ENCODE data around the gene WDR7. TPM values are rescaled to one million over a fixed set of nuclear protein-coding genes. Genes with fewer than 3 reads are reported as not detected.

The WDR7 gene
- total and polyA plus RNA-seq, 4 donors = 3.7 to 42.7 (median 19.0) TPM

- peaks cover 0 to 2% (median 0%) of the 10 kb centered on the region in 4 donors for H3K36me3 ChIP-seq (ENCODE audit: control insufficient read depth in 4 of 4, insufficient read depth in 4 of 4, low read length in 4 of 4)
- 79 to 81% methylated on average over 9 of the region's 9 CpGs for WGBS, 2 donors
- DNase-seq (peak in 1 of 3 donors; percentile 6), ATAC-seq (ENCODE audit: insufficient read depth, low FRiP score) (no peak)
- peaks cover 0 to 2% (median 0%) of the 10 kb centered on the region in 5 donors for H3K4me1 ChIP-seq (ENCODE audit: control insufficient read depth in 5 of 5, insufficient read depth in 5 of 5, low read length in 5 of 5)
- H3K27me3 ChIP-seq (ENCODE audit: control insufficient read depth in 3 of 3, insufficient read depth in 3 of 3, low read length in 2 of 3) = no peaks in the 10 kb centered on the region
- H3K4me3 ChIP-seq = no peak overlapping the region
- H3K27ac ChIP-seq (ENCODE audit: low read depth in 1 of 2, low read length in 1 of 2) = no peak overlapping the region
- TF ChIP-seq CTCF (IDR thresholded peaks at IDR 0.05; ENCODE audit: control extremely low read depth, extremely low read depth) = no peak
- H3K9me3 ChIP-seq (ENCODE audit: control insufficient read depth in 4 of 4, insufficient read depth in 3 of 4, low read length in 3 of 4) = peaks cover 0 to 2% (median 0%) of the 10 kb centered on the region in 4 donors
- no peak overlapping the region for H3K9ac ChIP-seq (ENCODE audit: insufficient read depth in 1 of 2, low read length in 2 of 2)
Measured at GRCh38 chr18:56831988-56832387, 180.8 kb downstream of the WDR7 start.

- TF ChIP-seq CTCF (IDR thresholded peaks at IDR 0.05; ENCODE audit: control extremely low read depth, extremely low read depth) = no peak
- no peak overlapping the region for H3K27ac ChIP-seq (ENCODE audit: low read depth in 1 of 2, low read length in 1 of 2)
- H3K27me3 ChIP-seq (ENCODE audit: control insufficient read depth in 3 of 3, insufficient read depth in 3 of 3, low read length in 2 of 3) = no peaks in the 10 kb centered on the region
- H3K9me3 ChIP-seq (ENCODE audit: control insufficient read depth in 4 of 4, insufficient read depth in 3 of 4, low read length in 3 of 4) = peaks cover 0 to 2% (median 0%) of the 10 kb centered on the region in 4 donors
- no peak for DNase-seq
- peaks cover 0 to 2% (median 0%) of the 10 kb centered on the region in 4 donors for H3K36me3 ChIP-seq (ENCODE audit: control insufficient read depth in 4 of 4, insufficient read depth in 4 of 4, low read length in 4 of 4)
- H3K9ac ChIP-seq (ENCODE audit: insufficient read depth in 1 of 2, low read length in 2 of 2) = no peak overlapping the region
- H3K4me1 ChIP-seq (ENCODE audit: control insufficient read depth in 5 of 5, insufficient read depth in 5 of 5, low read length in 5 of 5) = peaks cover 0 to 2% (median 0%) of the 10 kb centered on the region in 5 donors
- WGBS, 2 donors = 52 to 93% methylated on average over 1 of the region's 1 CpG
- no peak overlapping the region for H3K4me3 ChIP-seq
- ATAC-seq (ENCODE audit: insufficient read depth, low FRiP score) = no peak
Measured at GRCh38 chr18:56835331-56835730, 184.2 kb downstream of the WDR7 start.

GRCh38 chr18:56836173-56836572 is 185.0 kb downstream of the WDR7 start:
- DNase-seq (no peak), ATAC-seq (ENCODE audit: insufficient read depth, low FRiP score) (no peak)
- peaks cover 0 to 2% (median 0%) of the 10 kb centered on the region in 4 donors for H3K9me3 ChIP-seq (ENCODE audit: control insufficient read depth in 4 of 4, insufficient read depth in 3 of 4, low read length in 3 of 4)
- peaks cover 0 to 2% (median 0%) of the 10 kb centered on the region in 4 donors for H3K36me3 ChIP-seq (ENCODE audit: control insufficient read depth in 4 of 4, insufficient read depth in 4 of 4, low read length in 4 of 4)
- 90 to 92% methylated on average over 7 of the region's 7 CpGs for WGBS, 2 donors
- H3K4me3 ChIP-seq = no peak overlapping the region
- no peaks in the 10 kb centered on the region for H3K27me3 ChIP-seq (ENCODE audit: control insufficient read depth in 3 of 3, insufficient read depth in 3 of 3, low read length in 2 of 3)
- peaks cover 0 to 2% (median 0%) of the 10 kb centered on the region in 5 donors for H3K4me1 ChIP-seq (ENCODE audit: control insufficient read depth in 5 of 5, insufficient read depth in 5 of 5, low read length in 5 of 5)
- H3K9ac ChIP-seq (ENCODE audit: insufficient read depth in 1 of 2, low read length in 2 of 2) = no peak overlapping the region
- no peak for TF ChIP-seq CTCF (IDR thresholded peaks at IDR 0.05; ENCODE audit: control extremely low read depth, extremely low read depth)
- no peak overlapping the region for H3K27ac ChIP-seq (ENCODE audit: low read depth in 1 of 2, low read length in 1 of 2)

- 98 to 100% methylated on average over 1 of the region's 1 CpG for WGBS, 2 donors
- no peaks in the 10 kb centered on the region for H3K27me3 ChIP-seq (ENCODE audit: control insufficient read depth in 3 of 3, insufficient read depth in 3 of 3, low read length in 2 of 3)
- no peaks in the 10 kb centered on the region for H3K4me1 ChIP-seq (ENCODE audit: control insufficient read depth in 5 of 5, insufficient read depth in 5 of 5, low read length in 5 of 5)
Measured at GRCh38 chr18:56841836-56842235, 190.7 kb downstream of the WDR7 start.

More at GRCh38 chr18:56841836-56842235, 190.7 kb downstream of the WDR7 start:
- ATAC-seq (ENCODE audit: insufficient read depth, low FRiP score) (no peak), DNase-seq (no peak)
- peaks cover 0 to 1% (median under 1%) of the 10 kb centered on the region in 4 donors for H3K9me3 ChIP-seq (ENCODE audit: control insufficient read depth in 4 of 4, insufficient read depth in 3 of 4, low read length in 3 of 4)
- no peak overlapping the region for H3K4me3 ChIP-seq
- no peak for TF ChIP-seq CTCF (IDR thresholded peaks at IDR 0.05; ENCODE audit: control extremely low read depth, extremely low read depth)
- H3K27ac ChIP-seq (ENCODE audit: low read depth in 1 of 2, low read length in 1 of 2) = no peak overlapping the region
- H3K9ac ChIP-seq (ENCODE audit: insufficient read depth in 1 of 2, low read length in 2 of 2) = no peak overlapping the region
- no peaks in the 10 kb centered on the region for H3K36me3 ChIP-seq (ENCODE audit: control insufficient read depth in 4 of 4, insufficient read depth in 4 of 4, low read length in 4 of 4)

All from lung (tissue), 12 donors.